Measurements from ENCODE around the gene MAP7. TPM values are rescaled to one million over a fixed set of nuclear protein-coding genes. Genes with fewer than 3 reads are reported as not detected.

Gene MAP7
- polyA plus RNA-seq, 3 donors, result 31.5 to 33.7 (median 33.2) TPM

- DNase-seq (ENCODE audit: low read depth in 3 of 3, low spot score in 2 of 3), result no peak
These were observed 199.3 kb downstream of the MAP7 start for GRCh38 chr6:136350914-136351313.

- DNase-seq (ENCODE audit: low read depth in 3 of 3, low spot score in 2 of 3), result no peak
These were observed 202.4 kb downstream of the MAP7 start for GRCh38 chr6:136347847-136348246.

GRCh38 chr6:136345145-136345544, 205.1 kb downstream of the MAP7 start:
- DNase-seq (ENCODE audit: low read depth in 3 of 3, low spot score in 2 of 3), result no peak

GRCh38 chr6:136344420-136344819, 205.8 kb downstream of the MAP7 start:
- no peak for DNase-seq (ENCODE audit: low read depth in 3 of 3, low spot score in 2 of 3)

GRCh38 chr6:136343700-136344099, 206.5 kb downstream of the MAP7 start:
- no peak for DNase-seq (ENCODE audit: low read depth in 3 of 3, low spot score in 2 of 3)

- DNase-seq (ENCODE audit: low read depth in 3 of 3, low spot score in 2 of 3), result no peak
These were observed 206.9 kb downstream of the MAP7 start for GRCh38 chr6:136343275-136343674.

GRCh38 chr6:136341967-136342366, 208.3 kb downstream of the MAP7 start:
- no peak for DNase-seq (ENCODE audit: low read depth in 3 of 3, low spot score in 2 of 3)

- DNase-seq (ENCODE audit: low read depth in 3 of 3, low spot score in 2 of 3), result no peak
These were observed 208.9 kb downstream of the MAP7 start for GRCh38 chr6:136341367-136341766.

GRCh38 chr6:136338486-136338885, 211.7 kb downstream of the MAP7 start:
- DNase-seq (ENCODE audit: low read depth in 3 of 3, low spot score in 2 of 3), result no peak

- DNase-seq (ENCODE audit: low read depth in 3 of 3, low spot score in 2 of 3), result no peak
These were observed 212.6 kb downstream of the MAP7 start for GRCh38 chr6:136337606-136338005.

- DNase-seq (ENCODE audit: low read depth in 3 of 3, low spot score in 2 of 3), result no peak
These were observed 213.1 kb downstream of the MAP7 start for GRCh38 chr6:136337121-136337520.

- no peak for DNase-seq (ENCODE audit: low read depth in 3 of 3, low spot score in 2 of 3)
These were observed 214.4 kb downstream of the MAP7 start for GRCh38 chr6:136335736-136336363.

- no peak for DNase-seq (ENCODE audit: low read depth in 3 of 3, low spot score in 2 of 3)
These were observed 215.4 kb downstream of the MAP7 start for GRCh38 chr6:136334853-136335252.

- DNase-seq (ENCODE audit: low read depth in 3 of 3, low spot score in 2 of 3), result no peak
These were observed 215.8 kb downstream of the MAP7 start for GRCh38 chr6:136334465-136334846.

- no peak for DNase-seq (ENCODE audit: low read depth in 3 of 3, low spot score in 2 of 3)
These were observed 216.3 kb downstream of the MAP7 start for GRCh38 chr6:136333824-136334464.

GRCh38 chr6:136331461-136331860, 218.8 kb downstream of the MAP7 start:
- DNase-seq (ENCODE audit: low read depth in 3 of 3, low spot score in 2 of 3), result no peak

- no peak for DNase-seq (ENCODE audit: low read depth in 3 of 3, low spot score in 2 of 3)
These were observed 219.6 kb downstream of the MAP7 start for GRCh38 chr6:136330634-136331033.

- no peak for DNase-seq (ENCODE audit: low read depth in 3 of 3, low spot score in 2 of 3)
These were observed 224.1 kb downstream of the MAP7 start for GRCh38 chr6:136326038-136326553.

GRCh38 chr6:136324686-136325380, 225.4 kb downstream of the MAP7 start:
- DNase-seq (ENCODE audit: low read depth in 3 of 3, low spot score in 2 of 3), result no peak

- no peak for DNase-seq (ENCODE audit: low read depth in 3 of 3, low spot score in 2 of 3)
These were observed 226.7 kb downstream of the MAP7 start for GRCh38 chr6:136323431-136324112.

- no peak for DNase-seq (ENCODE audit: low read depth in 3 of 3, low spot score in 2 of 3)
These were observed 230.5 kb downstream of the MAP7 start for GRCh38 chr6:136319732-136320131.
